NOMO-1 treated with dmso at 0.1 percent for 144 hours (cell line): Measurements from ENCODE around the gene POU2F2.

Source experiments
- DNase-seq: peaks from one replicate; lab custom pipeline; 2025; ENCODE audit not compliant: unreplicated experiment; lab: John Stamatoyannopoulos, UW

POU2F2 gene

GRCh38 chr19:42081584-42082203 is 50.6 kb downstream of the POU2F2 start:
- peak; percentile 10 for DNase-seq

DNA sequence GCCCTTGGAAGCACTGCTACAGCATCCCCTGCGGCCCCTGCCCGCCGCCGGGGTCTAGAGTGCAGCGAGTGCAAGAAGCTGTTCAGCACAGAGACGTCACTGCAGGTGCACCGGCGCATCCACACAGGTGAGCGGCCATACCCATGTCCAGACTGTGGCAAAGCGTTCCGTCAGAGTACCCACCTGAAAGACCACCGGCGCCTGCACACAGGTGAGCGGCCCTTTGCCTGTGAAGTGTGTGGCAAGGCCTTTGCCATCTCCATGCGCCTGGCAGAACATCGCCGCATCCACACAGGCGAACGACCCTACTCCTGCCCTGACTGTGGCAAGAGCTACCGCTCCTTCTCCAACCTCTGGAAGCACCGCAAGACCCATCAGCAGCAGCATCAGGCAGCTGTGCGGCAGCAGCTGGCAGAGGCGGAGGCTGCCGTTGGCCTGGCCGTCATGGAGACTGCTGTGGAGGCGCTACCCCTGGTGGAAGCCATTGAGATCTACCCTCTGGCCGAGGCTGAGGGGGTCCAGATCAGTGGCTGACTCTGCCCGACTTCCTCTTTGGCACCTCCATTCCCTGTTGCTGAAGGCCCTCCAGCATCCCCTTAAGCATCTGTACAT is 51.4 kb downstream of the POU2F2 start:
- DNase-seq: no peak

DNA sequence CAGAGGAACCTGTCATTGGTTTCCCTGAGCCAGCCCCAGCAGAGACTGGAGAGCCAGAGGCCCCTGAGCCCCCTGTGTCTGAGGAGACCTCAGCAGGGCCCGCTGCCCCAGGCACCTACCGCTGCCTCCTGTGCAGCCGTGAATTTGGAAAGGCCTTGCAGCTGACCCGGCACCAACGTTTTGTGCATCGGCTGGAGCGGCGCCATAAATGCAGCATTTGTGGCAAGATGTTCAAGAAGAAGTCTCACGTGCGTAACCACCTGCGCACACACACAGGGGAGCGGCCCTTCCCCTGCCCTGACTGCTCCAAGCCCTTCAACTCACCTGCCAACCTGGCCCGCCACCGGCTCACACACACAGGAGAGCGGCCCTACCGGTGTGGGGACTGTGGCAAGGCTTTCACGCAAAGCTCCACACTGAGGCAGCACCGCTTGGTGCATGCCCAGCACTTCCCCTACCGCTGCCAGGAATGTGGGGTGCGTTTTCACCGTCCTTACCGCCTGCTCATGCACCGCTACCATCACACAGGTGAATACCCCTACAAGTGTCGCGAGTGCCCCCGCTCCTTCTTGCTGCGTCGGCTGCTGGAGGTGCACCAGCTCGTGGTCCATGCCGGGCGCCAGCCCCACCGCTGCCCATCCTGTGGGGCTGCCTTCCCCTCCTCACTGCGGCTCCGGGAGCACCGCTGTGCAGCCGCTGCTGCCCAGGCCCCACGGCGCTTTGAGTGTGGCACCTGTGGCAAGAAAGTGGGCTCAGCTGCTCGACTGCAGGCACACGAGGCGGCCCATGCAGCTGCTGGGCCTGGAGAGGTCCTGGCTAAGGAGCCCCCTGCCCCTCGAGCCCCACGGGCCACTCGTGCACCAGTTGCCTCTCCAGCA is 52.1 kb downstream of the POU2F2 start:
- no peak for DNase-seq

DNA sequence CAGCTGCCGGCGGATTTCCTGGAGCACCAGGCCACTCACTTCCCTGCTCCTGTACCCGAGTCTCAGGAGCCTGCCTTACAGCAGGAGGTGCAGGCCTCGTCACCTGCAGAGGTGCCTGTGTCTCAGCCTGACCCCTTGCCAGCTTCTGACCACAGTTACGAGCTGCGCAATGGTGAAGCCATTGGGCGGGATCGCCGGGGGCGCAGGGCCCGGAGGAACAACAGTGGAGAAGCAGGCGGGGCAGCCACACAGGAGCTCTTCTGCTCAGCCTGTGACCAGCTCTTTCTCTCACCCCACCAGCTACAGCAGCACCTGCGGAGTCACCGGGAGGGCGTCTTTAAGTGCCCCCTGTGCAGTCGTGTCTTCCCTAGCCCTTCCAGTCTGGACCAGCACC is 53.0 kb downstream of the POU2F2 start:
- no peak for DNase-seq

- no peak for DNase-seq
Observed at GRCh38 chr19:42078538-42079275, 53.5 kb downstream of the POU2F2 start.

GRCh38 chr19:42078058-42078457 is 54.2 kb downstream of the POU2F2 start:
- no peak for DNase-seq

- DNase-seq: no peak
Observed at GRCh38 chr19:42076380-42076944, 55.8 kb downstream of the POU2F2 start.

- DNase-seq: peak; percentile 99
Observed at GRCh38 chr19:42075616-42076379, 56.4 kb downstream of the POU2F2 start, which contains the start of gene ZNF574. Gene ZNF574, plus strand, starts transcription at chr19:42076166. Its CDS starts 2,441 bp downstream, at chr19:42078607.

- no peak for DNase-seq
Observed at GRCh38 chr19:42075364-42075615, 57.0 kb downstream of the POU2F2 start.

DNA sequence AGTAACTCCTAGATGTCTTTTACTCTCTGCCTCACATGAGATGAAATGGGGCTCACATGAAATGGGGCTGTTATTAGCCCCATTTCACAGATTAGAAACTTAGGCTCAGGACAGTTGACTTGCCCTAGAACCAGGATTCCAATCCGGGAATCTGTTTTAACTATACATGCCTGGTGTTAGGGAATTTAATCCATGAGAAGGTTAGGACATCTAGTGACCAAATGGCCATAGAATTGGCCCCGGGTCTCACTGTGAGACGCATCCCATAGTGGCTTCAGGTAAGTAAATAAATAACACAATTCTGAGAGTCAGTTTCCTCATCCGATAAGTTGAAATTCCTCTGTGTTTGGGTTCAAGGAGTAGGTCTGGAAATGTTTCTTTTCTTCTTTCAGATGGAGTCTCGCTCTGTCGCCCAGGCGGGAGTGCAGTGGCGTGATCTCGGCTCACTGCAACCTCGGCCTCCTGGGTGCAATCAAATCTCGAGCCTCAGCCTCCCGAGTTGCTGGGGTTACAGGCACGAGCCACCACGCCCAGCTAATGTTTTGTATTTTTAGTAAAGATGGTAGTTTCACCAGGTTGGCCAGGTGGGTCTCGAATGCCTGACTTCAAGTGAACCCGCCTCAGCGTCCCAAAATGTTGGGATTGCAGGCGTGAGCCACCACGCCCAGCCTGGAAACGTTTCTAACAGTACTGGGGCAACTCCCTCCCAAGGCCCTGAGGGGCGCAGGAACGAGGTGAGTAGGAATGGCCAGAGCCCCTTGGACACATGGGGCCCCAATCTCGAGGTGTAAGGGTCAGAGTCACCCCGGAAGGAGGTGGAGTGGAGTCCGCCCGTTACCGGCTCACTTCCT is 57.5 kb downstream of the POU2F2 start:
- no peak for DNase-seq

DNA sequence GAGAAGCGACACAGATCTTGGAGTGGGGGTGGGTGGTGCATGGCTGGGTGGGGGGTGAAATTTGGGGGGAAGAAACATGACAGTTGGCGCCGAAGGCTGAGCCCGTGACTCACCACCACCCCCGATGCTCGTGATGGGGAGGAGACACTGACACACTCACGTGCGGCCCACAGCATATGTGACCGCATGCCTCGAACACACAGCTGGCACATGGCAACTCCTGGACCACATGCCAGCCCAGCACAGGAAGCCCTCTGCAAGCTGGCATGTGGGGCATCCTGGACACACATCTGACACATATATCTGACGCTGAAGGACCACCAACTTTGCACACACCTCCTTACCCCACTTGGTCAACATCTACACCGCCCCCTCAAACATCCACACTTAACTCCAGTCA is 61.0 kb downstream of the POU2F2 start:
- DNase-seq: no peak

- DNase-seq: no peak
Observed at GRCh38 chr19:42069619-42070351, 62.5 kb downstream of the POU2F2 start, which contains the start of gene GRIK5. Gene GRIK5, minus strand, starts transcription at chr19:42070206. Its CDS starts 4,436 bp downstream, at chr19:42065770.

GRCh38 chr19:42068756-42069571 is 63.3 kb downstream of the POU2F2 start:
- no peak for DNase-seq

- no peak for DNase-seq
Observed at GRCh38 chr19:42068361-42068755, 63.9 kb downstream of the POU2F2 start.

DNA sequence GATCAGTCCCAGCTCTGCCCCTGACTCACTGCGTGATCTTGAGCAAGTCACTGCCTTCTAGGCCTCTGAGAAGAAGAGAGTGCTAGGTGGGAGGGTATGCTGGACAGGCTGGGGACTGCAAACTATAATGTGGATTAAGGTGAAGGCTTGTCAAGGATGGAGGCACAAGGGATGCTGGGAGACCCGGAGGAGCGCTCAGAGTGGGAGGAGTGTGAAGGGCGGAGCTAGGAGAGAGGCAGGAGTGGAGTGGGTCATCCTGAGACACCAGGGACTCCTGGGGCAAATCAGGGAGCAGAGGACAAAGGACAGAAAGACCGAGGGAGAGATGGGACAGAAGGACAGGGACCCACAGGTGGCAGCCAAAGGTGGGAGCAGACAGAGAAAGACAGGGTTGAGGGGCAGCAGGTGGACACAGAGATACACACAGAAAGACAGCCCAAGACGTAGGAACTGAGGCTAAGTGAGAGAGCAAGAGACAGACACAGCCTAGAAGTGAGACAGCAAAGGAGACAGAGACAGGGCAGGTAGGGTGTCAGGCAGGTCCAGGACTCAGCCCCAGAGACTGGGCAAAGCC is 64.8 kb downstream of the POU2F2 start:
- no peak for DNase-seq

GRCh38 chr19:42066075-42066754 is 66.0 kb downstream of the POU2F2 start:
- DNase-seq: no peak

- DNase-seq: no peak
Observed at GRCh38 chr19:42065511-42065910, 66.7 kb downstream of the POU2F2 start.
